Colonic mucosa (tissue), 4 donors: Measurements from ENCODE around the gene SLCO4A1. TPM values are rescaled to one million over a fixed set of nuclear protein-coding genes. Genes with fewer than 3 reads are reported as not detected.

ENCODE experiments used
- DNase-seq: peaks from one replicate; pipeline ENCODE4 v3.0.0-alpha.2; 2020
- H3K27ac ChIP-seq: fragments of 200-600 bp; one replicate; pipeline ENCODE4 v1.8.0; 2021
- H3K27me3 ChIP-seq: fragments of 200-600 bp; one replicate; pipeline ENCODE4 v1.8.0; 2021
- H3K36me3 ChIP-seq: fragments of 200-600 bp; one replicate; pipeline ENCODE4 v1.8.0; 2021
- H3K4me1 ChIP-seq: fragments of 200-600 bp; one replicate; pipeline ENCODE4 v1.8.0; 2021; ENCODE audit warnings: mild to moderate bottlenecking
- H3K4me3 ChIP-seq: fragments of 200-600 bp; one replicate; pipeline ENCODE4 v1.8.0; 2021
- H3K9ac ChIP-seq, 2 donors: one replicate each; pipeline ENCODE4 v1.7.0; 2013; ENCODE audit warnings: control low read depth in 2 of 2, low read depth in 2 of 2, low read length in 2 of 2
- H3K9me3 ChIP-seq: fragments of 200-600 bp; one replicate; pipeline ENCODE4 v1.8.0; 2021
- intact Hi-C: fragments of 100-400 bp; cut with DNase I; formaldehyde crosslinking; loops from one replicate; pipeline ENCODE4 v1.14.1; 2022
- total RNA-seq, 2 donors: library from RNA; stranded (reverse); fragmentation: NEBNext Ultra II Directional in 1 of 2; extraction: Animal tissue kit (Norgen Biotek cat#: 25700) in 1 of 2; gene quantifications; one replicate each; pipeline ENCODE4 v1.2.1, GENCODE V29; 2021
- TF ChIP-seq, protein P1 (sequence below): fragments of 200-600 bp; IDR thresholded peaks from one replicate; pipeline ENCODE4 v1.8.0; 2022; ENCODE audit warnings: antibody characterized with exemption, mild to moderate bottlenecking
- donor health status: healthy.
- donor health status: DM: no; HTN: no; CAD: no.
- donor health status: DM: no; HTN: no; CAD: no.

SLCO4A1 gene
- total RNA-seq, 2 donors from 2014 or later: 39.7 to 42.9 TPM

DNA sequence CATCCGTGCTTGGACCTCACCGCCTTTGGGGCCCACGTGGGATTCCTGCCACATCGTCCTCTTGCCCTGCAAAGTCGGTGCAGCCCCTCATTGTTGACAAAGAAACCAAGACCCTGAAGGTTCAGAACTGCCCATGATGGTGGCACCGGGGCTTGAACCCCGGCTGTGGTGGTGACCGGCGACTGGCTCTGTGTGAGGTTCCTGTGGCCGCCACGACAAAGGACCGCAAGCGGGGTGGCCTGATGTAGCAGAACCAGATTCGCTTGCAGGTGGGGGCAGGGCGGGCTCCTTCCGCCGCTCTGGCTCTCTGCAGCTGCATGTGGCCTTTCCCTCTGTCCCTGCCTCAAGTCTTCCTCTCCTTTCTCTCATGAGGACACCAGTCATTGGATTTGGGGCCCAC is 28.7 kb downstream of the SLCO4A1 start:
- TF ChIP-seq, protein P1, sequence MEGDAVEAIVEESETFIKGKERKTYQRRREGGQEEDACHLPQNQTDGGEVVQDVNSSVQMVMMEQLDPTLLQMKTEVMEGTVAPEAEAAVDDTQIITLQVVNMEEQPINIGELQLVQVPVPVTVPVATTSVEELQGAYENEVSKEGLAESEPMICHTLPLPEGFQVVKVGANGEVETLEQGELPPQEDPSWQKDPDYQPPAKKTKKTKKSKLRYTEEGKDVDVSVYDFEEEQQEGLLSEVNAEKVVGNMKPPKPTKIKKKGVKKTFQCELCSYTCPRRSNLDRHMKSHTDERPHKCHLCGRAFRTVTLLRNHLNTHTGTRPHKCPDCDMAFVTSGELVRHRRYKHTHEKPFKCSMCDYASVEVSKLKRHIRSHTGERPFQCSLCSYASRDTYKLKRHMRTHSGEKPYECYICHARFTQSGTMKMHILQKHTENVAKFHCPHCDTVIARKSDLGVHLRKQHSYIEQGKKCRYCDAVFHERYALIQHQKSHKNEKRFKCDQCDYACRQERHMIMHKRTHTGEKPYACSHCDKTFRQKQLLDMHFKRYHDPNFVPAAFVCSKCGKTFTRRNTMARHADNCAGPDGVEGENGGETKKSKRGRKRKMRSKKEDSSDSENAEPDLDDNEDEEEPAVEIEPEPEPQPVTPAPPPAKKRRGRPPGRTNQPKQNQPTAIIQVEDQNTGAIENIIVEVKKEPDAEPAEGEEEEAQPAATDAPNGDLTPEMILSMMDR: no peak
- Histone ChIP-seq H3K4me3 (no peak overlapping the region), H3K27ac (no peak overlapping the region), H3K4me1 (peaks cover 13% of the 10 kb centered on the region), H3K36me3 (no peaks in the 10 kb centered on the region), H3K9ac (no peak overlapping the region), H3K9me3 (no peaks in the 10 kb centered on the region), H3K27me3 (no peaks in the 10 kb centered on the region)
- no peak for DNase-seq
- intact Hi-C loops: no loop called here

GRCh38 chr20:62671765-62672164 is 29.5 kb downstream of the SLCO4A1 start:
- DNase-seq: no peak
- no peak overlapping the region for H3K9ac ChIP-seq
- no peaks in the 10 kb centered on the region for H3K36me3 ChIP-seq
- H3K9me3 ChIP-seq: no peaks in the 10 kb centered on the region
- no peaks in the 10 kb centered on the region for H3K27me3 ChIP-seq
- H3K4me1 ChIP-seq: peaks cover 6% of the 10 kb centered on the region
- intact Hi-C loops: no loop called here
- TF ChIP-seq, protein P1: no peak
- no peak overlapping the region for H3K27ac ChIP-seq
- no peak overlapping the region for H3K4me3 ChIP-seq

DNA sequence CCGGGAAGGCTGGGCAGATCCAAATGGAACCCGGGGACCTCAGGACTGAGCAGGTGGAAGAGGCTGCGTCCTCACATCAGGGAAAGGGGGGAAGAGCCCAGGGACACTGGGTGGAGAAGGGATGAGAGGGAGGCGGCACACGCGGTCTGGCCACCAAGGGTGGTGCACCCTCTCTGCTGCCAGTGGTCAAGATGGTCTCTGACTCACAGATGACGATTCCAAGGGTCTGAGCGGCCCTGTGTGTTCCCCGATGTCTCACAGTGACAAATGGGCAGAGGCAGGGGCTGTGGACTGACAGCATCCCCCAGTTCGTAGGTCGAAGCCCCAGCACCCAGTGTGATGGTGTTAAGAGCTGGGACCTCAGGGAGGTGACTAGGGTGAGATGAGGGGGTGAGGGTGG is 32.1 kb downstream of the SLCO4A1 start:
- H3K4me1 ChIP-seq: no peaks in the 10 kb centered on the region
- no peak overlapping the region for H3K4me3 ChIP-seq
- no peak for DNase-seq
- intact Hi-C loops: no loop called here
- no peaks in the 10 kb centered on the region for H3K27me3 ChIP-seq
- H3K27ac ChIP-seq: no peak overlapping the region
- TF ChIP-seq, protein P1: no peak
- no peaks in the 10 kb centered on the region for H3K36me3 ChIP-seq
- H3K9ac ChIP-seq: no peak overlapping the region
- no peaks in the 10 kb centered on the region for H3K9me3 ChIP-seq

DNA sequence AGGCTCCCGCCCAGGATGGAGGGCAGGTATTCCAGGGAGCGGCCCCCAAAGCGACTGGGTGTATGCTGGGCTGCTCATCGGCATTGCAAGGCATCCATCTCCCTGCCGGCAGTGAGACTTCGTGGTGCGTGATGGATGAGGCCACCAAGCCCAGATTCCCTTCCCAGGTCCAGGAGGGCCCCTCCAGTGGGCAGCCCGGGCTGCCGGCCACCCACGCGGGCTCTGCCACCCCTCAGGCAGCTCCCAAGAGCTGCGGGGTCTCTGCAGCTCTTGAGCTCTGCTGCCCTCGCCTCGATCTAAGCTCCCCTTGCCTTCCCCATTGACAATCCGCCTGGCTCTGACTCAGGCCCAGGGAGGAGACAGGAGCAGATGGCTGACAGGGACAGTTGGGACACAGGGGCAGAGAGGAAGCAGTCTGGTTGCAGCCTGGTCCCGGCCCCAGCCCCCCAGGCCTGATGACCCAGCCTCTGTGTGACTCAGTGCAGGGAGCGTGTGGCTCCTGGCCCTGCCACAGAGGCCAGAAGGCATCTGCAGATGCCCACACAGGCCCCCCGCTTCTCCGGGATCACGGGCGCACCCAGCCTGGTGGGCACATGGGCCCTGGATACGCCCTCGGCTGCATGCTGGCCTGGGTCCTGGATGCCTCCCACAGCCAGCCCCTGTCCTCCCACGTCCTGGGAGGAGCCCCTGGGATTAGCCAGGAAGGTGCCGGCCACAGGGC is 33.0 kb downstream of the SLCO4A1 start:
- Histone ChIP-seq H3K27ac (no peak overlapping the region), H3K27me3 (no peaks in the 10 kb centered on the region), H3K9me3 (no peaks in the 10 kb centered on the region), H3K9ac (no peak overlapping the region), H3K4me1 (no peaks in the 10 kb centered on the region), H3K36me3 (no peaks in the 10 kb centered on the region), H3K4me3 (no peak overlapping the region)
- TF ChIP-seq, protein P1: no peak
- intact Hi-C loops: no loop called here
- DNase-seq: no peak

GRCh38 chr20:62675877-62676260 is 33.6 kb downstream of the SLCO4A1 start:
- Histone ChIP-seq H3K36me3 (no peaks in the 10 kb centered on the region), H3K4me1 (no peaks in the 10 kb centered on the region), H3K27me3 (no peaks in the 10 kb centered on the region), H3K9me3 (no peaks in the 10 kb centered on the region), H3K9ac (no peak overlapping the region), H3K4me3 (no peak overlapping the region), H3K27ac (no peak overlapping the region)
- intact Hi-C loops: no loop called here
- TF ChIP-seq, protein P1: no peak
- DNase-seq: no peak
